GM12864 (cell line): ENCODE results near the gene CIB4.

Experiments used
- DNase-seq: peaks from one replicate; pipeline ENCODE4 v3.0.0-alpha.2; 2011; ENCODE audit warnings: low read depth
- H3K4me3 ChIP-seq: 2 replicates; pipeline ENCODE4 v1.5.1; 2011; ENCODE audit warnings: mild to moderate bottlenecking, low read depth, low read length, control low read depth
- CTCF ChIP-seq: IDR thresholded peaks from 2 replicates; pipeline ENCODE4 v1.5.1; 2011; ENCODE audit warnings: low read depth, mild to moderate bottlenecking, moderate library complexity, low read length, control low read depth, inconsistent platforms; ENCODE audit errors: missing control alignments

Gene CIB4

GRCh38 chr2:26654061-26654340, 12.8 kb upstream of the CIB4 start:
- TF ChIP-seq CTCF = no peak
- no peak for DNase-seq

GRCh38 chr2:26653207-26654060, 12.3 kb upstream of the CIB4 start:
- no peak for TF ChIP-seq CTCF
- H3K4me3 ChIP-seq = no peak overlapping the region
- DNase-seq = no peak

More at GRCh38 chr2:26654061-26654340, 12.8 kb upstream of the CIB4 start:
- no peak overlapping the region for H3K4me3 ChIP-seq

- no peak for TF ChIP-seq CTCF
- DNase-seq = no peak
- H3K4me3 ChIP-seq = no peak overlapping the region
Measured at GRCh38 chr2:26652361-26653041, 11.3 kb upstream of the CIB4 start.

DNA sequence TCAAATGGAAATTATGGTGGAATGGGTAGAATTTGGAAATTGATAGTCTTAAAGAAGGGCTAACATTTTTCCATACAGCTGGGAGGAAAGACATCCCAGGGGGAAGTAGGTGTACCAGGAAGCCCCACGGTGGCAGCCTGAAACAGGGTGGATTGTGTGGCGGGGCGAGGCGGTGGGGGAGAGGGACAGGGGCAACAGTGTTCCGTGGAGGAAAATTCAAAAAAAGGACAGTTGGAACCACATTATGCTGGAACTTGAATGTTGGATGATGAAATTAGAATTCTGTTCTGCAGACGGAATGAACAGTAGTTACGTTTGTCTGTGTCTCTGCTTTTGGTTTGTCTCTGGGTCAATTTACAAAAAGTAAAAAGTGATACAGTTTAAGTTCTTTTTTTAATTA, 10.6 kb upstream of the CIB4 start:
- no peak for DNase-seq
- H3K4me3 ChIP-seq = no peak overlapping the region
- TF ChIP-seq CTCF = no peak

DNA sequence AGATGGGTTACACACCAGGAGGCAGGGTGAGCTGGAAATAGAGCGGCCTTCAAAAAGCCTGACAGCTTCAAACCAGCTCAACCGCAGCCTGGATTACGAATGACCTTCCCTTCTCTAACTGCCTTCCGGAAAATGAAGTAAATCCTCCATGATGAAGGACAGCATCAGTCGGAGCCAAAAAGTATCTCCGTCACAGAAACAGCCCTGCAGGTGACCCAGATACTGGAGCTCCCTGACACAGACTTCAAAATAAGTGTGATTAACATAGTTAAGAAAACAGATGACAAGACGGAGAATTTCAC, 10.3 kb upstream of the CIB4 start:
- H3K4me3 ChIP-seq = no peak overlapping the region
- TF ChIP-seq CTCF = no peak
- DNase-seq = no peak

- TF ChIP-seq CTCF = no peak
- H3K4me3 ChIP-seq = no peak overlapping the region
- no peak for DNase-seq
Measured at GRCh38 chr2:26650713-26651469, 9.7 kb upstream of the CIB4 start.
